Measurements from ENCODE around the gene FLT3. TPM values are rescaled to one million over a fixed set of nuclear protein-coding genes. Genes with fewer than 3 reads are reported as not detected.

FLT3 gene
- total and polyA plus RNA-seq, 8 donors = 0.21 to 1.9 (median 0.50) TPM

GRCh38 chr13:27956576-27957300, 143.6 kb downstream of the FLT3 start:
- Histone ChIP-seq H3K27ac (no peak overlapping the region), H3K36me3 (no peaks in the 10 kb centered on the region), H3K27me3 (peaks cover 99 to 100% of the 10 kb centered on the region in 2 donors), H3K9me3 (no peaks in the 10 kb centered on the region), H3K4me1 (peaks cover 21 to 37% of the 10 kb centered on the region in 2 donors), H3K4me3 (no peak overlapping the region)
- ATAC-seq (no peak), DNase-seq (no peak)
- no peak for TF ChIP-seq CTCF (IDR thresholded peaks at IDR 0.05)
- intact Hi-C loops (cut with DNase I) = no loop called here

DNA sequence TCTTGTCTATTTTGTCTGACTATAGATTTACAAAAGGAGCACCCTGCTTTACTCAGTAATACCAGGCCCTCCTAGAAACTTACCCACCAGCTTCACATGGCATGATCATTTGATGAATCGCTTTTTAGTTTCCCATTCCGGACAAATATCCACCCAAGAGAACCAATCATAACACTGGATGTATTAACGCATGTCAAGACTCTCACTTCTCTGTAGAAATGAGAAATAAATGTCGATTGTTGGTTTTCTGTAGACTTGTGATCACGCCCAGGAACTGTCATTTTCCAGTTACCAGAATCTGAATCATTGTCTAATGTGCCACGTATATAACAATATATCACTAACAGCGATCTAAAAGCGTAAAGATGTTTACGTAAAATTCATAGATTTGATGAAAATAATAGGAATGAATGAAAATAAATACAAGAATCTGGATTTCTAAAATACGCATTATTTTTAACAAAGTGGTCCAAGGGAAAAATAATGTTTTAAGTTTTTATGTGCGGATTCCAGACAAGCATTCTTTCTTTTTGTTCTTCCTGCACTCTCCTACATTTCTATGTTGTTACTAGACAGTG, 145.3 kb downstream of the FLT3 start:
- intact Hi-C loops (cut with DNase I) = no loop called here

DNA sequence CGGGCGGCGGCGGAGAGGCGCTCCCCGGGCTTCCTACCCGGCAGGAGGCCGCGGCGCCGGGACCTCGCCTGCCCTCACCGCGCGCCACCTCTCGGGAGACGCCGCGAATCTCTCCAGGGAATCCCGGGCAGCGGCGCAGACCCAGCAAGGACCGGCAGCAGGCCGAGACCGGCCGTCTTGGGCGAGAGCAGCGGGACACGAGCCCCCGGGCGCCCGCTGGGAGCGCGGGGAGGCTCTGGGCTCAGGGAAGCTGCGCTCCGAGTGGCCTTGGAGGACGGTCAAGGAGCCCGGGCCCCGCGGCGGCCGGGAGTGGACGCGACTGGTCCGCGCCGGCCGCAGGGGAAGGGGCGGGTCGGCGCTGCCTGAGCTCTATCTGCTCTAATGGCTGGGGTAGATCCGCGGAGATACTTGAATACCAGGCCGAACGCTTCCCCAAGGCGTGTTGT, 145.9 kb downstream of the FLT3 start:
- peaks cover 82 to 100% of the 10 kb centered on the region in 2 donors for H3K27me3 ChIP-seq
- peaks cover 8 to 16% of the 10 kb centered on the region in 2 donors for H3K4me1 ChIP-seq
- intact Hi-C loops (cut with DNase I) = no loop called here
- no peaks in the 10 kb centered on the region for H3K36me3 ChIP-seq
- DNase-seq (peak in 1 of 4 donors; percentile 80), ATAC-seq (peak; percentile 68)
- TF ChIP-seq CTCF (IDR thresholded peaks at IDR 0.05) = no peak
- H3K27ac ChIP-seq = no peak overlapping the region
- no peaks in the 10 kb centered on the region for H3K9me3 ChIP-seq
- H3K4me3 ChIP-seq = peak overlapping the region; percentile 20 to 45

More for the DNA sequence above, 145.3 kb downstream of the FLT3 start:
- ATAC-seq (no peak), DNase-seq (no peak)
- Histone ChIP-seq H3K27me3 (peaks cover 89 to 100% of the 10 kb centered on the region in 2 donors), H3K9me3 (no peaks in the 10 kb centered on the region), H3K36me3 (no peaks in the 10 kb centered on the region), H3K4me1 (peaks cover 13 to 20% of the 10 kb centered on the region in 2 donors), H3K27ac (no peak overlapping the region), H3K4me3 (no peak overlapping the region)
- TF ChIP-seq CTCF (IDR thresholded peaks at IDR 0.05) = no peak

- peak overlapping the region; percentile 20 to 45 for H3K4me3 ChIP-seq
- H3K4me1 ChIP-seq = peaks cover 8 to 16% of the 10 kb centered on the region in 2 donors
- no peaks in the 10 kb centered on the region for H3K9me3 ChIP-seq
- no peaks in the 10 kb centered on the region for H3K36me3 ChIP-seq
- TF ChIP-seq CTCF (IDR thresholded peaks at IDR 0.05) = peak; percentile 86 to 87
- peaks cover 76 to 100% of the 10 kb centered on the region in 2 donors for H3K27me3 ChIP-seq
- ATAC-seq (peak; percentile 99), DNase-seq (peak; percentile 62 to 91 (median 74))
- H3K27ac ChIP-seq = no peak overlapping the region
- intact Hi-C loops (cut with DNase I) = no loop called here
Observed at GRCh38 chr13:27953676-27954405, 146.5 kb downstream of the FLT3 start.

Other genes with a start within 250 kb of the FLT3 start
- gene PDX1, start 180.6 kb downstream of the FLT3 start, total RNA-seq = not detected
- gene PDX1, start 180.6 kb downstream of the FLT3 start, polyA plus RNA-seq (ENCODE audit: insufficient read length in 6 of 6) = not detected
- gene CDX2, start 131.3 kb downstream of the FLT3 start, total RNA-seq = not detected
- not detected for gene CDX2, start 131.3 kb downstream of the FLT3 start, polyA plus RNA-seq (ENCODE audit: insufficient read length in 6 of 6)
- not detected for gene URAD, start 111.9 kb downstream of the FLT3 start, total RNA-seq
- gene URAD, start 111.9 kb downstream of the FLT3 start, polyA plus RNA-seq (ENCODE audit: insufficient read length in 6 of 6) = not detected
- 10 to 100 TPM; 24.1 to 30.5 TPM for gene PAN3, start 38.0 kb upstream of the FLT3 start, total RNA-seq
- gene PAN3, start 38.0 kb upstream of the FLT3 start, polyA plus RNA-seq (ENCODE audit: insufficient read length in 6 of 6) = 10 to 100 TPM; 52.7 to 63.2 (median 55.9) TPM